GM21723 (cell line): ENCODE data around the gene MEOX2.

Experiments
- ATAC-seq: cut with Tn5 transposase; IDR thresholded peaks from one replicate; pipeline ENCODE4 v1.9.1; 2021; ENCODE audit warnings: mild to moderate bottlenecking, moderate library complexity; ENCODE audit not compliant: unreplicated experiment

MEOX2 gene

GRCh38 chr7:15618275-15618674, 68.2 kb downstream of the MEOX2 start:
- no peak for ATAC-seq

GRCh38 chr7:15612205-15612604, 74.3 kb downstream of the MEOX2 start:
- ATAC-seq = no peak

GRCh38 chr7:15610503-15610902, 76.0 kb downstream of the MEOX2 start:
- ATAC-seq = no peak

- no peak for ATAC-seq
These were observed 77.2 kb downstream of the MEOX2 start for GRCh38 chr7:15609287-15609686.

GRCh38 chr7:15607529-15608210, 78.8 kb downstream of the MEOX2 start:
- ATAC-seq = no peak

- no peak for ATAC-seq
These were observed 79.9 kb downstream of the MEOX2 start for GRCh38 chr7:15606561-15606960.

- no peak for ATAC-seq
These were observed 82.3 kb downstream of the MEOX2 start for GRCh38 chr7:15604166-15604565.

GRCh38 chr7:15603124-15603523, 83.4 kb downstream of the MEOX2 start:
- no peak for ATAC-seq

GRCh38 chr7:15602236-15602635, 84.2 kb downstream of the MEOX2 start:
- no peak for ATAC-seq

GRCh38 chr7:15601175-15601574, 85.3 kb downstream of the MEOX2 start:
- no peak for ATAC-seq

GRCh38 chr7:15600298-15600697, 86.2 kb downstream of the MEOX2 start:
- no peak for ATAC-seq

- ATAC-seq = no peak
These were observed 92.0 kb downstream of the MEOX2 start for GRCh38 chr7:15594461-15594860.

- no peak for ATAC-seq
These were observed 93.1 kb downstream of the MEOX2 start for GRCh38 chr7:15593382-15593781.

GRCh38 chr7:15586266-15586665, 100.2 kb downstream of the MEOX2 start:
- no peak for ATAC-seq

GRCh38 chr7:15584575-15584974, 101.9 kb downstream of the MEOX2 start:
- no peak for ATAC-seq

GRCh38 chr7:15582773-15583172, 103.7 kb downstream of the MEOX2 start:
- ATAC-seq = no peak

GRCh38 chr7:15581352-15581951, 105.0 kb downstream of the MEOX2 start:
- no peak for ATAC-seq

GRCh38 chr7:15580604-15581351, 105.7 kb downstream of the MEOX2 start:
- ATAC-seq = no peak

- ATAC-seq = no peak
These were observed 108.9 kb downstream of the MEOX2 start for GRCh38 chr7:15577600-15577999.

GRCh38 chr7:15571301-15571878, 115.1 kb downstream of the MEOX2 start:
- ATAC-seq = no peak

GRCh38 chr7:15567652-15568051, 118.8 kb downstream of the MEOX2 start:
- no peak for ATAC-seq

GRCh38 chr7:15567036-15567435, 119.4 kb downstream of the MEOX2 start:
- ATAC-seq = no peak
